K562 (cell line): Measurements from ENCODE around the gene HAUS7. TPM values are rescaled to one million over a fixed set of nuclear protein-coding genes. Genes with fewer than 3 reads are reported as not detected.

Experiments
- BDP1 ChIP-seq: IDR thresholded peaks from 3 replicates; pipeline ENCODE4 v1.6.1; 2011; ENCODE audit not compliant: insufficient read length, insufficient read depth
- CHCHD3 ChIP-seq: fragments of 250-450 bp; sonication (Bioruptor Pico); IDR thresholded peaks from 2 replicates; pipeline ENCODE4 v2.1.2; 2022; ENCODE audit warnings: mild to moderate bottlenecking
- CREB1 ChIP-seq, 2 experiments: sonication (generic) in 1 of 2; formaldehyde crosslinking in 1 of 2; IDR thresholded peaks; 2 replicates each; pipeline versions ENCODE4 v1.6.1 to v1.8.0; 2012 to 2022; ENCODE audit warnings: inconsistent platforms in 1 of 2, mild to moderate bottlenecking in 1 of 2, missing genetic modification reagents in 1 of 2, moderate library complexity in 1 of 2
- CXXC5 ChIP-seq: fragments of 250-450 bp; sonication (Bioruptor Pico); IDR thresholded peaks from 2 replicates; pipeline ENCODE4 v1.8.0; 2022; ENCODE audit warnings: inconsistent platforms, mild to moderate bottlenecking, moderate library complexity
- ELF2 ChIP-seq: fragments of 250-450 bp; sonication (Bioruptor Pico); IDR thresholded peaks from 2 replicates; pipeline ENCODE4 v1.5.0; 2021; ENCODE audit warnings: mild to moderate bottlenecking
- FIP1L1 ChIP-seq: fragments of 200-400 bp; formaldehyde crosslinking; IDR thresholded peaks from 2 replicates; pipeline ENCODE4 v1.6.1; 2018; ENCODE audit warnings: mild to moderate bottlenecking, low read depth, low read length; ENCODE audit not compliant: poor library complexity, severe bottlenecking
- FOSL1 ChIP-seq: fragments of 200-800 bp; sonication (Bioruptor generic); conservative IDR thresholded peaks from 2 replicates; pipeline ENCODE4 v1.6.1; 2016; ENCODE audit warnings: missing genetic modification characterization, missing compliant biosample characterization
- HDAC8 ChIP-seq: fragments of 450-650 bp; IDR thresholded peaks from 2 replicates; pipeline ENCODE4 v1.6.1; 2016; ENCODE audit warnings: mild to moderate bottlenecking, missing genetic modification characterization, moderate library complexity, missing compliant biosample characterization
- HNRNPUL1 ChIP-seq: fragments of 200-400 bp; formaldehyde crosslinking; IDR thresholded peaks from 2 replicates; pipeline ENCODE4 v1.6.1; 2017; ENCODE audit warnings: low read length
- KDM5B ChIP-seq: fragments of 200-600 bp; sonication (generic); IDR thresholded peaks from 2 replicates; pipeline ENCODE4 v1.6.1; 2012; ENCODE audit warnings: low read depth, mild to moderate bottlenecking, moderate library complexity, low read length, control low read depth, inconsistent platforms; ENCODE audit not compliant: insufficient replicate concordance
- L3MBTL2 ChIP-seq: fragments of 450-650 bp; IDR thresholded peaks from 2 replicates; pipeline ENCODE4 v1.6.1; 2016; ENCODE audit warnings: mild to moderate bottlenecking, moderate library complexity
- PRMT5 ChIP-seq: sonication (generic); formaldehyde crosslinking; IDR thresholded peaks from 2 replicates; pipeline ENCODE4 v1.5.0; 2020; ENCODE audit warnings: missing genetic modification reagents
- SAP30 ChIP-seq: fragments of 200-600 bp; sonication (generic); IDR thresholded peaks from 2 replicates; pipeline ENCODE4 v1.6.1; 2012; ENCODE audit warnings: borderline replicate concordance, low read depth, mild to moderate bottlenecking, moderate library complexity, low read length, control low read depth, inconsistent platforms; ENCODE audit not compliant: insufficient read depth, poor library complexity, severe bottlenecking
- SMAD3 ChIP-seq: fragments of 450-650 bp; formaldehyde crosslinking; conservative IDR thresholded peaks from 2 replicates; pipeline ENCODE4 v1.4.0; 2020; ENCODE audit warnings: mild to moderate bottlenecking
- SMARCA5 ChIP-seq: fragments of 450-650 bp; IDR thresholded peaks from 2 replicates; pipeline ENCODE4 v1.6.1; 2016
- SPI1 ChIP-seq: IDR thresholded peaks from 2 replicates; pipeline ENCODE4 v1.6.1; 2011; ENCODE audit warnings: low read depth, low read length, control low read depth, borderline replicate concordance
- ZNF24 ChIP-seq: fragments of 450-650 bp; IDR thresholded peaks from 2 replicates; pipeline ENCODE4 v1.6.1; 2016
- polyA plus RNA-seq, 8 experiments: library from polyadenylated mRNA; depleted of rRNA in 4 of 8; stranded (reverse) in 5 of 8; unstranded in 3 of 8; fragments of >200 nt; fragmentation: Nextera tagmentation in 2 of 8; fragmentation: Illumina TruSeq in 1 of 8; extraction: Ambion mirVana in 2 of 8; extraction: Trizol in 1 of 8; gene quantifications; 2 replicates each; pipeline versions ENCODE4 v1.2.1 to v1.2.3, GENCODE V29; 2011 to 2014; ENCODE audit warnings: inconsistent platforms in 1 of 8, missing spikeins in 1 of 8
- total RNA-seq, 7 experiments: library from RNA; depleted of rRNA in 6 of 7; stranded (reverse); fragments of >200 nt in 6 of 7; fragmentation: Illumina TruSeq in 2 of 7; extraction: Trizol in 2 of 7; gene quantifications; 2 replicates each; pipeline versions ENCODE4 v1.2.1 to v1.2.3, GENCODE V29; 2011 to 2021; ENCODE audit warnings: low replicate concordance in 1 of 7
- TF ChIP-seq, protein P1 (sequence below), 2 experiments: IDR thresholded peaks; 2 replicates each; pipeline ENCODE4 v1.6.1; 2011; ENCODE audit warnings: borderline replicate concordance in 1 of 2, control low read depth in 1 of 2, low read depth in 1 of 2, low read length in 1 of 2, mild to moderate bottlenecking in 1 of 2, mixed read lengths in 1 of 2, moderate library complexity in 1 of 2; ENCODE audit not compliant: insufficient read depth in 1 of 2, insufficient read length in 1 of 2, poor library complexity in 1 of 2, severe bottlenecking in 1 of 2; ENCODE audit errors: extremely low read depth in 1 of 2
- TF ChIP-seq, protein P2 (sequence below): fragments of 200-800 bp; sonication (Bioruptor generic); IDR thresholded peaks from 2 replicates; pipeline ENCODE4 v1.6.1; 2017; ENCODE audit warnings: missing genetic modification characterization, missing compliant biosample characterization
- TF ChIP-seq, protein P3 (sequence below): sonication (generic); formaldehyde crosslinking; IDR thresholded peaks from 2 replicates; pipeline ENCODE4 v1.8.1; 2023; ENCODE audit warnings: mild to moderate bottlenecking, missing genetic modification reagents
- TF ChIP-seq, protein P4 (sequence below): fragments of 250-450 bp; sonication (Bioruptor Pico); IDR thresholded peaks from 2 replicates; pipeline ENCODE4 v1.4.0; 2020

HAUS7 gene
- total and polyA plus RNA-seq, 9 of the 15 experiments (the other 6 are each of a cell fraction or from before 2014, with no cell fraction given): 10.0 to 94.9 (median 48.8) TPM

DNA sequence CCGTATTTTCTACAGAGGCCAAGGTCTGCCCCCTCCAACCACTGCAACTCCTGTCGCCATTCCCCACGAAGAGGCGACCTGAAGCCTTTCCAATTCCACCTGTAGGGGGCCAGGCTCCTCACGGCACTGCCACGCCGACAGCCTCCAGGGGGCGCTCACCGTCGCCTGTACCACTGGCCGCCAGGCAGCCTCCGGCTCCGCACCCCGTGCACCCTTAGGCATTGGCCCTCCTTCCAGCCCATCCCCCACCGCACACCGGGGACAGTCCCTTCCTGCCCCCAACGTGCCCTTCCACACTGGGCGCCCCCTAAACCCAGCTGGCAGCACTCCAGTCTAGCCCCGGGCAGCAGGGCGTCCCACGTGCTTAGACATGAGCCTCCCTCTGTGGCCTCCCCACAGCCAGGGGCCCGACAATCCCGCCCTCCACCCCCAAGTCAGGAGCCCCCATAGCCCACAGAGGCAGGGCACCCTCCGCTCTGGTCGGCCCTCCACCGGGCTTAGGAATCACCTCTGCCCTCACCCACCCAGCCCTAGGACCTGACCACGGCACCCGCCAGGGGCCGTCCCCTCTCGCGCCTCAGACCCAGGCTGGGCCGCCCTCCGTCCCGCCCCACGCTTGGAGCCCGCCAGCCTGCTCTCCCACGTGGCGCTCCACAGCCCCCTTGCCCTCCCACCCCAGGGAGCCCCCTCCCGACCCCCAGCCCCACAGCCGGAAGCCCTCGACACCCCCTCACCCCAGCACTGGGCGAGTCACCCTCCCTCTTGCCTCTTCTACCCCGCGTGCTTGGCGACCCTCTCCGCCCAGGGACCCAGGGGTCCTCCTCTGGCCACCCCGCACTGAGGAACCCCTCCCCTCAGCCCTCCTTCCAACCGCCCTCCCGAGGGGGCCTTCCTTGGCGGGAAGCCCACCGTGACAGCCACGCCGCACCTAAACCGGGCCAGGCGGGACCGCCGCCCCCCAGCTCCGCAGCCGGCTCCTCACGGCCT is 69.9 kb downstream of the HAUS7 start (continued):
- TF ChIP-seq FOSL1 (no peak), CREB1 (IDR thresholded peaks at IDR 0.05) (no peak), CREB1 (CRISPR knock-in tag; IDR thresholded peaks at IDR 0.05) (peak; percentile 30; the same call in 1 of the 2 replicates), SPI1 (no peak), PRMT5 (CRISPR knock-in tag) (no peak), ZNF24 (peak; percentile 25; the same call in 1 of the 2 replicates), L3MBTL2 (no peak; the same call in 1 of the 2 replicates), HDAC8 (tag) (no peak), ELF2 (no peak), KDM5B (no peak), SMAD3 (CRISPR knock-in tag) (no peak), HNRNPUL1 (no peak), CXXC5 (0 out of 2 replicates have a peak, but pooled peaks have one; percentile 29), CHCHD3 (CRISPR knock-in tag) (no peak), SAP30 (no peak), SMARCA5 (no peak), BDP1 (no peak), FIP1L1 (peak; percentile 48)
- TF ChIP-seq, protein P1, sequence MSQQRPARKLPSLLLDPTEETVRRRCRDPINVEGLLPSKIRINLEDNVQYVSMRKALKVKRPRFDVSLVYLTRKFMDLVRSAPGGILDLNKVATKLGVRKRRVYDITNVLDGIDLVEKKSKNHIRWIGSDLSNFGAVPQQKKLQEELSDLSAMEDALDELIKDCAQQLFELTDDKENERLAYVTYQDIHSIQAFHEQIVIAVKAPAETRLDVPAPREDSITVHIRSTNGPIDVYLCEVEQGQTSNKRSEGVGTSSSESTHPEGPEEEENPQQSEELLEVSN (IDR thresholded peaks at IDR 0.05; ENCODE audit: borderline replicate concordance in 1 of 2, extremely low read depth in 1 of 2, insufficient read depth in 1 of 2, insufficient read length in 1 of 2, low read depth in 1 of 2, low read length in 1 of 2, poor library complexity in 1 of 2, severe bottlenecking in 1 of 2): peak; percentile 19 to 21
- TF ChIP-seq, protein P2, sequence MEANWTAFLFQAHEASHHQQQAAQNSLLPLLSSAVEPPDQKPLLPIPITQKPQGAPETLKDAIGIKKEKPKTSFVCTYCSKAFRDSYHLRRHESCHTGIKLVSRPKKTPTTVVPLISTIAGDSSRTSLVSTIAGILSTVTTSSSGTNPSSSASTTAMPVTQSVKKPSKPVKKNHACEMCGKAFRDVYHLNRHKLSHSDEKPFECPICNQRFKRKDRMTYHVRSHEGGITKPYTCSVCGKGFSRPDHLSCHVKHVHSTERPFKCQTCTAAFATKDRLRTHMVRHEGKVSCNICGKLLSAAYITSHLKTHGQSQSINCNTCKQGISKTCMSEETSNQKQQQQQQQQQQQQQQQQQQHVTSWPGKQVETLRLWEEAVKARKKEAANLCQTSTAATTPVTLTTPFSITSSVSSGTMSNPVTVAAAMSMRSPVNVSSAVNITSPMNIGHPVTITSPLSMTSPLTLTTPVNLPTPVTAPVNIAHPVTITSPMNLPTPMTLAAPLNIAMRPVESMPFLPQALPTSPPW (CRISPR knock-in tag): no peak
- TF ChIP-seq, protein P3, sequence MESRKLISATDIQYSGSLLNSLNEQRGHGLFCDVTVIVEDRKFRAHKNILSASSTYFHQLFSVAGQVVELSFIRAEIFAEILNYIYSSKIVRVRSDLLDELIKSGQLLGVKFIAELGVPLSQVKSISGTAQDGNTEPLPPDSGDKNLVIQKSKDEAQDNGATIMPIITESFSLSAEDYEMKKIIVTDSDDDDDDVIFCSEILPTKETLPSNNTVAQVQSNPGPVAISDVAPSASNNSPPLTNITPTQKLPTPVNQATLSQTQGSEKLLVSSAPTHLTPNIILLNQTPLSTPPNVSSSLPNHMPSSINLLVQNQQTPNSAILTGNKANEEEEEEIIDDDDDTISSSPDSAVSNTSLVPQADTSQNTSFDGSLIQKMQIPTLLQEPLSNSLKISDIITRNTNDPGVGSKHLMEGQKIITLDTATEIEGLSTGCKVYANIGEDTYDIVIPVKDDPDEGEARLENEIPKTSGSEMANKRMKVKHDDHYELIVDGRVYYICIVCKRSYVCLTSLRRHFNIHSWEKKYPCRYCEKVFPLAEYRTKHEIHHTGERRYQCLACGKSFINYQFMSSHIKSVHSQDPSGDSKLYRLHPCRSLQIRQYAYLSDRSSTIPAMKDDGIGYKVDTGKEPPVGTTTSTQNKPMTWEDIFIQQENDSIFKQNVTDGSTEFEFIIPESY: peak; percentile 58; the same call in 1 of the 2 replicates
- TF ChIP-seq, protein P4, sequence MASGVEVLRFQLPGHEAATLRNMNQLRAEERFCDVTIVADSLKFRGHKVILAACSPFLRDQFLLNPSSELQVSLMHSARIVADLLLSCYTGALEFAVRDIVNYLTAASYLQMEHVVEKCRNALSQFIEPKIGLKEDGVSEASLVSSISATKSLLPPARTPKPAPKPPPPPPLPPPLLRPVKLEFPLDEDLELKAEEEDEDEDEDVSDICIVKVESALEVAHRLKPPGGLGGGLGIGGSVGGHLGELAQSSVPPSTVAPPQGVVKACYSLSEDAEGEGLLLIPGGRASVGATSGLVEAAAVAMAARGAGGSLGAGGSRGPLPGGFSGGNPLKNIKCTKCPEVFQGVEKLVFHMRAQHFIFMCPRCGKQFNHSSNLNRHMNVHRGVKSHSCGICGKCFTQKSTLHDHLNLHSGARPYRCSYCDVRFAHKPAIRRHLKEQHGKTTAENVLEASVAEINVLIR (CRISPR knock-in tag): no peak
